H1 (cell line): ENCODE results near the gene TAS2R39.

ENCODE experiments used
- EP300 ChIP-seq, 2 experiments: IDR thresholded peaks; 1 replicate in 1 of 2; 2 replicates in 1 of 2; pipeline ENCODE4 v1.6.1; 2011 to 2012; ENCODE audit warnings: low read depth in 2 of 2, low read length in 2 of 2, mild to moderate bottlenecking in 2 of 2, borderline replicate concordance in 1 of 2, inconsistent platforms in 1 of 2, moderate library complexity in 1 of 2
- GABPA ChIP-seq: IDR thresholded peaks from 2 replicates; pipeline ENCODE4 v1.6.1; 2011; ENCODE audit warnings: mild to moderate bottlenecking, low read length, moderate library complexity, borderline replicate concordance; ENCODE audit not compliant: insufficient read depth
- HDAC6 ChIP-seq: IDR thresholded peaks from one replicate; pipeline ENCODE4 v1.7.1; 2012; ENCODE audit warnings: low read depth, mild to moderate bottlenecking, inconsistent platforms, low read length, moderate library complexity
- JUN ChIP-seq: IDR thresholded peaks from 2 replicates; pipeline ENCODE4 v1.6.1; 2011; ENCODE audit warnings: low read depth, mild to moderate bottlenecking, improper control_type of control experiment, low read length
- POLR2A ChIP-seq, 2 experiments: IDR thresholded peaks; 1 replicate in 1 of 2; 2 replicates in 1 of 2; pipeline ENCODE4 v1.6.1; 2011; ENCODE audit warnings: low read depth in 2 of 2, low read length in 2 of 2, mild to moderate bottlenecking in 2 of 2; ENCODE audit errors: control extremely low read depth in 1 of 2
- RBBP5 ChIP-seq: IDR thresholded peaks from 2 replicates; pipeline ENCODE4 v1.7.1; 2012; ENCODE audit warnings: low read depth, mild to moderate bottlenecking, inconsistent platforms, low read length, moderate library complexity, borderline replicate concordance
- SIRT6 ChIP-seq: IDR thresholded peaks from one replicate; pipeline ENCODE4 v1.7.1; 2012; ENCODE audit warnings: low read length, inconsistent platforms
- SIX5 ChIP-seq: IDR thresholded peaks from 2 replicates; pipeline ENCODE4 v1.6.1; 2011; ENCODE audit warnings: mild to moderate bottlenecking, low read depth, low read length
- SUZ12 ChIP-seq: fragments of 200-600 bp; sonication (generic); IDR thresholded peaks from 2 replicates; pipeline ENCODE4 v1.6.1; 2012; ENCODE audit warnings: mild to moderate bottlenecking, inconsistent platforms, low read length, moderate library complexity, mixed read lengths
- TAF1 ChIP-seq: IDR thresholded peaks from 2 replicates; pipeline ENCODE4 v1.6.1; 2011; ENCODE audit warnings: mild to moderate bottlenecking, low read depth, low read length
- YY1 ChIP-seq: IDR thresholded peaks from 2 replicates; pipeline ENCODE4 v1.6.1; 2011; ENCODE audit warnings: low read depth, mild to moderate bottlenecking, low read length
- TF ChIP-seq, protein P1 (sequence below), 3 experiments: IDR thresholded peaks; 1 replicate in 2 of 3; 2 replicates in 1 of 3; pipeline versions ENCODE4 v1.5.1 to v1.6.1; 2011; ENCODE audit warnings: low read length in 3 of 3, mild to moderate bottlenecking in 3 of 3, inconsistent platforms in 2 of 3, low read depth in 1 of 3, moderate library complexity in 1 of 3; ENCODE audit not compliant: insufficient read depth in 1 of 3; ENCODE audit errors: control extremely low read depth in 1 of 3
- TF ChIP-seq, protein P2 (sequence below): IDR thresholded peaks from 2 replicates; pipeline ENCODE4 v1.6.1; 2012; ENCODE audit warnings: inconsistent platforms

DNA sequence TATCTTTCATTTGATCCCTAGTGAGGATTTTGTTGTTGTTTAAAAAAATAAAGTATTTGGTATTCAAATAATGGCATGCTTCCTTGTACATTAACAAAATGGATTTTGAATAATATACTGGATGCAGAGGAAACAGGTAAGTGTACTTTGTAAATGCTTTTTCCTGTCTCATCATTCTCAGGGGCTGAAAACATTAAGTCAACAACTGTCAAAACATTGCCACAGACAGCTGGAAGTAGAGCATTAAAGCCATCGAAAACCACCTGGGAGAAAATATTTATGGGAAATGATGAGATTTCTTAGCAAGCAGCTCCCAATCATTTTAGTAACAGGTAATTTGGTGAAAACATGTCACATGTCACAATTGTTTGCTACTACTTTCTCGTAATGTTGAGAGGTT, 10.7 kb downstream of the TAS2R39 start:
- TF ChIP-seq TAF1 (no peak), GABPA (no peak), SUZ12 (no peak), HDAC6 (no peak), SIRT6 (no peak), RBBP5 (no peak), SIX5 (no peak), POLR2A (IDR thresholded peaks at IDR 0.05; ENCODE audit: control extremely low read depth in 1 of 2, low read depth in 2 of 2, low read length in 2 of 2) (no peak), YY1 (no peak), EP300 (IDR thresholded peaks at IDR 0.05; ENCODE audit: borderline replicate concordance in 1 of 2, low read depth in 2 of 2, low read length in 2 of 2) (no peak), JUN (no peak)
- TF ChIP-seq, protein P1, sequence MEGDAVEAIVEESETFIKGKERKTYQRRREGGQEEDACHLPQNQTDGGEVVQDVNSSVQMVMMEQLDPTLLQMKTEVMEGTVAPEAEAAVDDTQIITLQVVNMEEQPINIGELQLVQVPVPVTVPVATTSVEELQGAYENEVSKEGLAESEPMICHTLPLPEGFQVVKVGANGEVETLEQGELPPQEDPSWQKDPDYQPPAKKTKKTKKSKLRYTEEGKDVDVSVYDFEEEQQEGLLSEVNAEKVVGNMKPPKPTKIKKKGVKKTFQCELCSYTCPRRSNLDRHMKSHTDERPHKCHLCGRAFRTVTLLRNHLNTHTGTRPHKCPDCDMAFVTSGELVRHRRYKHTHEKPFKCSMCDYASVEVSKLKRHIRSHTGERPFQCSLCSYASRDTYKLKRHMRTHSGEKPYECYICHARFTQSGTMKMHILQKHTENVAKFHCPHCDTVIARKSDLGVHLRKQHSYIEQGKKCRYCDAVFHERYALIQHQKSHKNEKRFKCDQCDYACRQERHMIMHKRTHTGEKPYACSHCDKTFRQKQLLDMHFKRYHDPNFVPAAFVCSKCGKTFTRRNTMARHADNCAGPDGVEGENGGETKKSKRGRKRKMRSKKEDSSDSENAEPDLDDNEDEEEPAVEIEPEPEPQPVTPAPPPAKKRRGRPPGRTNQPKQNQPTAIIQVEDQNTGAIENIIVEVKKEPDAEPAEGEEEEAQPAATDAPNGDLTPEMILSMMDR (IDR thresholded peaks at IDR 0.05; ENCODE audit: control extremely low read depth in 1 of 3, insufficient read depth in 1 of 3, low read depth in 1 of 3, low read length in 3 of 3), result no peak
- TF ChIP-seq, protein P2, sequence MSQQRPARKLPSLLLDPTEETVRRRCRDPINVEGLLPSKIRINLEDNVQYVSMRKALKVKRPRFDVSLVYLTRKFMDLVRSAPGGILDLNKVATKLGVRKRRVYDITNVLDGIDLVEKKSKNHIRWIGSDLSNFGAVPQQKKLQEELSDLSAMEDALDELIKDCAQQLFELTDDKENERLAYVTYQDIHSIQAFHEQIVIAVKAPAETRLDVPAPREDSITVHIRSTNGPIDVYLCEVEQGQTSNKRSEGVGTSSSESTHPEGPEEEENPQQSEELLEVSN, result no peak
